Natural killer cell (primary cell): ENCODE measurements around the gene FBLN1. TPM values are rescaled to one million over a fixed set of nuclear protein-coding genes. Genes with fewer than 3 reads are reported as not detected.

Experiments used
- ATAC-seq, 3 donors: fragments of 150-1000 bp in 2 of 3; fragments of 200-7000 bp in 1 of 3; cut with Tn5 transposase; 1 replicate in 1 of 3; 2 replicates in 2 of 3; pipeline ENCODE4 v1.10.0; 2021; ENCODE audit warnings: mild to moderate bottlenecking in 2 of 3, moderate library complexity in 2 of 3
- DNase-seq, 2 donors: peaks; one replicate each; pipeline versions ENCODE4 v3.0.0 to v3.0.0-alpha.2; 2013 to 2021; ENCODE audit warnings: mixed read lengths in 1 of 2
- H3K27ac ChIP-seq: one replicate; pipeline ENCODE4 v1.5.1; 2013; ENCODE audit warnings: mild to moderate bottlenecking, low read length
- H3K27me3 ChIP-seq: one replicate; pipeline ENCODE4 v1.6.1; 2013; ENCODE audit warnings: low read length; ENCODE audit not compliant: control insufficient read depth, insufficient read depth
- H3K36me3 ChIP-seq: one replicate; pipeline ENCODE4 v1.6.1; 2013; ENCODE audit warnings: low read length; ENCODE audit not compliant: control insufficient read depth, insufficient read depth
- H3K4me1 ChIP-seq: one replicate; pipeline ENCODE4 v1.6.1; 2013; ENCODE audit warnings: low read length; ENCODE audit not compliant: control insufficient read depth, insufficient read depth
- H3K4me3 ChIP-seq: one replicate; pipeline ENCODE4 v1.5.1; 2013; ENCODE audit warnings: low read length
- H3K9me3 ChIP-seq: one replicate; pipeline ENCODE4 v1.6.1; 2013; ENCODE audit warnings: low read length; ENCODE audit not compliant: control insufficient read depth, insufficient read depth
- H3K27ac Mint-ChIP-seq, 2 donors: one replicate each; pipeline ENCODE4 v1.8.0; 2022; ENCODE audit warnings: mild to moderate bottlenecking in 2 of 2, mixed read lengths in 2 of 2, moderate library complexity in 1 of 2
- H3K27me3 Mint-ChIP-seq, 2 donors: one replicate each; pipeline ENCODE4 v1.8.0; 2022; ENCODE audit warnings: low read depth in 2 of 2, mixed read lengths in 2 of 2
- H3K36me3 Mint-ChIP-seq: one replicate; pipeline ENCODE4 v1.8.0; 2022; ENCODE audit warnings: mixed read lengths
- H3K4me1 Mint-ChIP-seq, 2 donors: one replicate each; pipeline ENCODE4 v1.8.0; 2022; ENCODE audit warnings: mixed read lengths in 2 of 2
- H3K4me3 Mint-ChIP-seq: one replicate; pipeline ENCODE4 v1.8.0; 2022; ENCODE audit warnings: mild to moderate bottlenecking, moderate library complexity, mixed read lengths
- H3K9me3 Mint-ChIP-seq, 2 donors: one replicate each; pipeline ENCODE4 v1.8.0; 2022; ENCODE audit warnings: mixed read lengths in 2 of 2
- WGBS: methylation state at CpG from one replicate; pipeline ENCODE4 v1.1.7; 2013; ENCODE audit warnings: missing lambda C conversion rate; ENCODE audit not compliant: insufficient coverage; 5-methylcytosine and 5-hydroxymethylcytosine counted together
- intact Hi-C: fragments of 100-400 bp; cut with micrococcal nuclease; formaldehyde crosslinking; loops from one replicate; pipeline ENCODE4 v1.14.2; 2022
- total RNA-seq, 4 donors: library from RNA; stranded (reverse); fragments of 120-200 nt in 1 of 4; gene quantifications; one replicate each; pipeline versions ENCODE4 v1.2.3 to v1.2.4, GENCODE V29; 2013 to 2022
- TF ChIP-seq, protein P1 (sequence below): fragments of 200-600 bp; IDR thresholded peaks from one replicate; pipeline ENCODE4 v1.8.0; 2022; ENCODE audit warnings: antibody characterized with exemption

Gene FBLN1
- total RNA-seq, 3 donors from 2014 or later (not counting 1 experiment from before 2014, with no cell fraction given), result 0.58 TPM; not detected in 2

DNA sequence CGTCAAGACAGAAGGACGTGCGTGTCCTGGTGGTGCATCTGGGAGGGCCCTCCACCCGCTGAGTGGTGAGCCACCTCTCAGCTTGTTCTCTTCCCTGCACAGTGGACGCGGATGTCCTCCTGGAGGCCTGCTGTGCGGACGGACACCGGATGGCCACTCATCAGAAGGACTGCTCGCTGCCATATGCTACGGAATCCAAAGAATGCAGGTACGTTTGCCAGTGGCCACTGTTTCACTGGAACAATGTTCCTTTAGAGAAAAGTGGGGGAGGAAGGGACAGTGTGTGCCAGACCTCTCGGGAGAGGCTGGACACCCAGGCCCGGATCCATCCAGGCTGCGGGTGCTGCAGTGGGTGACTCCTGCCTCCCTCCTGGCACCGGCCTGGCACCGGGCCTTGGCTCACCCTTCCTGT is 15.9 kb downstream of the FBLN1 start:
- Mint-ChIP-seq H3K4me1 (no peaks in the 10 kb centered on the region), H3K9me3 (no peaks in the 10 kb centered on the region), H3K36me3 (no peaks in the 10 kb centered on the region), H3K27ac (no peak overlapping the region), H3K27me3 (peaks cover 0 to 3% of the 10 kb centered on the region in 2 donors), H3K4me3 (no peak overlapping the region)
- DNase-seq, result no peak
- Histone ChIP-seq H3K27ac (no peak overlapping the region), H3K27me3 (no peaks in the 10 kb centered on the region), H3K36me3 (no peaks in the 10 kb centered on the region), H3K4me1 (no peaks in the 10 kb centered on the region), H3K4me3 (no peak overlapping the region), H3K9me3 (no peaks in the 10 kb centered on the region)
- no peak for ATAC-seq
- TF ChIP-seq, protein P1, sequence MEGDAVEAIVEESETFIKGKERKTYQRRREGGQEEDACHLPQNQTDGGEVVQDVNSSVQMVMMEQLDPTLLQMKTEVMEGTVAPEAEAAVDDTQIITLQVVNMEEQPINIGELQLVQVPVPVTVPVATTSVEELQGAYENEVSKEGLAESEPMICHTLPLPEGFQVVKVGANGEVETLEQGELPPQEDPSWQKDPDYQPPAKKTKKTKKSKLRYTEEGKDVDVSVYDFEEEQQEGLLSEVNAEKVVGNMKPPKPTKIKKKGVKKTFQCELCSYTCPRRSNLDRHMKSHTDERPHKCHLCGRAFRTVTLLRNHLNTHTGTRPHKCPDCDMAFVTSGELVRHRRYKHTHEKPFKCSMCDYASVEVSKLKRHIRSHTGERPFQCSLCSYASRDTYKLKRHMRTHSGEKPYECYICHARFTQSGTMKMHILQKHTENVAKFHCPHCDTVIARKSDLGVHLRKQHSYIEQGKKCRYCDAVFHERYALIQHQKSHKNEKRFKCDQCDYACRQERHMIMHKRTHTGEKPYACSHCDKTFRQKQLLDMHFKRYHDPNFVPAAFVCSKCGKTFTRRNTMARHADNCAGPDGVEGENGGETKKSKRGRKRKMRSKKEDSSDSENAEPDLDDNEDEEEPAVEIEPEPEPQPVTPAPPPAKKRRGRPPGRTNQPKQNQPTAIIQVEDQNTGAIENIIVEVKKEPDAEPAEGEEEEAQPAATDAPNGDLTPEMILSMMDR, result no peak
- WGBS, result 92% methylated on average over 17 of the region's 17 CpGs
- intact Hi-C loops, result no loop called here

DNA sequence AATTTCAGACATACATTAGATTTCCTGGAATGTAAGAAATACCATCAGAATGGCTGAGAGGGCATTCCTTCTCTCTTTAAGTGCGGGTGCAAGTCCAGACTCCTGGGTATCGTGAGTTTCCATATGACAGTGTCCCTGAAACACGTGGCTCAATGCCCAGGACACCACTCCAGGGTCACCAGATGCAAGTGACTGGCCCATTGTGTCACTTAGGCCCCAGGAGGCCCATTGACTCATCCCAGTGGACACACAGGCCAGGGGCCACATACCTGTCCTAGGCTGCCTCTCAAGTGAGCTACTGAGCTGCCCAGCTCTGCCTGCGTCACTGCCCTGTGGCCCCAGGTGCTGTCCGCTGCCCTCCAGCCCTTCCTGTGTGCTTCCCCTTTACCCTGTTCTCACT is 18.5 kb downstream of the FBLN1 start:
- WGBS, result 83% methylated on average over 5 of the region's 5 CpGs
- no peak overlapping the region for H3K4me3 Mint-ChIP-seq
- Histone ChIP-seq H3K27me3 (no peaks in the 10 kb centered on the region), H3K9me3 (no peaks in the 10 kb centered on the region), H3K4me3 (no peak overlapping the region), H3K27ac (no peak overlapping the region), H3K36me3 (no peaks in the 10 kb centered on the region), H3K4me1 (no peaks in the 10 kb centered on the region)
- H3K4me1 Mint-ChIP-seq, result no peaks in the 10 kb centered on the region
- no peak overlapping the region for H3K27ac Mint-ChIP-seq
- H3K27me3 Mint-ChIP-seq, result peaks cover 0 to 3% of the 10 kb centered on the region in 2 donors
- ATAC-seq, result no peak
- no peaks in the 10 kb centered on the region for H3K36me3 Mint-ChIP-seq
- DNase-seq, result no peak
- intact Hi-C loops, result no loop called here
- TF ChIP-seq, protein P1, result no peak
- H3K9me3 Mint-ChIP-seq, result no peaks in the 10 kb centered on the region

GRCh38 chr22:45522462-45522861 is 19.8 kb downstream of the FBLN1 start:
- no peak for ATAC-seq
- WGBS, result 76% methylated on average over 5 of the region's 5 CpGs
- intact Hi-C loops, result no loop called here

DNA sequence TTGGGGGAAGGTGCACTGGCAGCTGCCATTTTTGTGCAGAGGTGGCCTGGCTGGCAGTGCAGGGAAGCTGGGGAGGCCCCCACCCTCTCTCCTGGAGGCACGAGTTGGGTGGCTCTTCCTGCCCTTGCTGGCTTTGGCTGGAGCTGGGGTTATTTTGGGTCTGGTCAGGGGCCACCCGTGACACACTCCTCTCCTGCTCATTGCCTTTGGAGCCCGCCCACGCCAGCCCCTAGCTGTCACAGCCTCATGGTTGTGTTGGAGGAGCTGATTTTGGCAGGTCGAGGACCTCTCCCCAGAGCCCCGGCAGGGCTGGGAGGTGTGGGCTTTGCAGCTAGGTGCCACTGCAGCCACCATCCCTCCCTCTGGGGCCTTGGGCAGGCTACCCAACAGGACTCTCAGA is 21.5 kb downstream of the FBLN1 start:
- ATAC-seq, result no peak
- H3K4me3 ChIP-seq, result no peak overlapping the region
- no peaks in the 10 kb centered on the region for H3K36me3 ChIP-seq
- no peaks in the 10 kb centered on the region for H3K9me3 Mint-ChIP-seq
- no peak overlapping the region for H3K4me3 Mint-ChIP-seq
- DNase-seq, result no peak
- H3K27ac Mint-ChIP-seq, result no peak overlapping the region
- no peaks in the 10 kb centered on the region for H3K9me3 ChIP-seq
- 77% methylated on average over 6 of the region's 6 CpGs for WGBS
- intact Hi-C loops, result no loop called here
- no peaks in the 10 kb centered on the region for H3K4me1 Mint-ChIP-seq
- no peaks in the 10 kb centered on the region for H3K27me3 ChIP-seq
- no peaks in the 10 kb centered on the region for H3K36me3 Mint-ChIP-seq
- H3K27ac ChIP-seq, result no peak overlapping the region
- no peaks in the 10 kb centered on the region for H3K4me1 ChIP-seq
- H3K27me3 Mint-ChIP-seq, result no peaks in the 10 kb centered on the region
- TF ChIP-seq, protein P1, result no peak

More at GRCh38 chr22:45522462-45522861, 19.8 kb downstream of the FBLN1 start:
- TF ChIP-seq, protein P1, result no peak
- DNase-seq, result no peak
- Histone ChIP-seq H3K27ac (no peak overlapping the region), H3K27me3 (no peaks in the 10 kb centered on the region), H3K4me1 (no peaks in the 10 kb centered on the region), H3K36me3 (no peaks in the 10 kb centered on the region), H3K4me3 (no peak overlapping the region), H3K9me3 (no peaks in the 10 kb centered on the region)
- peaks cover 0 to 3% of the 10 kb centered on the region in 2 donors for H3K27me3 Mint-ChIP-seq
- no peaks in the 10 kb centered on the region for H3K9me3 Mint-ChIP-seq
- H3K27ac Mint-ChIP-seq, result no peak overlapping the region
- no peak overlapping the region for H3K4me3 Mint-ChIP-seq
- no peaks in the 10 kb centered on the region for H3K4me1 Mint-ChIP-seq
- no peaks in the 10 kb centered on the region for H3K36me3 Mint-ChIP-seq
